Calu3 (cell line): Measurements from ENCODE around the gene COL4A4. TPM values are rescaled to one million over a fixed set of nuclear protein-coding genes. Genes with fewer than 3 reads are reported as not detected.

Experiments
- BruUV-seq: library from RNA; stranded (reverse); fragments of 400-500 nt; replicated peaks from 2 replicates; lab custom pipeline; 2021; lab: Mats Ljungman, UMichigan
- CTCF ChIA-PET: fragments of 300-600 bp; sonication (Branson Sonifier 250); formaldehyde crosslinking; loops from one replicate; lab custom pipeline; 2022; ENCODE audit warnings: antibody characterized with exemption; lab: Charles Lee
- DNase-seq: peaks from one replicate; pipeline ENCODE4 v3.0.0; 2022
- H3K27ac Mint-ChIP-seq: one replicate; pipeline ENCODE4 v1.8.0; 2022; ENCODE audit warnings: mixed read lengths; ENCODE audit not compliant: unreplicated experiment
- H3K27me3 Mint-ChIP-seq: one replicate; pipeline ENCODE4 v1.8.0; 2022; ENCODE audit warnings: mixed read lengths; ENCODE audit not compliant: unreplicated experiment
- H3K36me3 Mint-ChIP-seq: one replicate; pipeline ENCODE4 v1.8.0; 2022; ENCODE audit warnings: mild to moderate bottlenecking, moderate library complexity, mixed read lengths; ENCODE audit not compliant: insufficient read depth, unreplicated experiment
- H3K4me1 Mint-ChIP-seq: one replicate; pipeline ENCODE4 v1.8.0; 2022; ENCODE audit warnings: mild to moderate bottlenecking, low read depth, mixed read lengths; ENCODE audit not compliant: unreplicated experiment
- H3K4me3 Mint-ChIP-seq: one replicate; pipeline ENCODE4 v1.8.0; 2022; ENCODE audit warnings: mild to moderate bottlenecking, low read depth, moderate library complexity, mixed read lengths; ENCODE audit not compliant: unreplicated experiment
- H3K9me3 Mint-ChIP-seq: one replicate; pipeline ENCODE4 v1.8.0; 2022; ENCODE audit warnings: low read depth, mixed read lengths; ENCODE audit not compliant: unreplicated experiment
- intact Hi-C: fragments of 100-400 bp; cut with micrococcal nuclease; formaldehyde crosslinking; loops from one replicate; pipeline ENCODE4 v1.10.0; 2022; ENCODE audit not compliant: unreplicated experiment
- total RNA-seq: library from RNA; stranded (reverse); gene quantifications from 2 replicates; pipeline ENCODE4 v1.2.3, GENCODE V29; 2022
- TF ChIP-seq, protein P1 (sequence below): fragments of 200-600 bp; IDR thresholded peaks from one replicate; pipeline ENCODE4 v1.8.0; 2022; ENCODE audit warnings: antibody characterized with exemption; ENCODE audit not compliant: unreplicated experiment

COL4A4 gene
- total RNA-seq, 1 experiment from 2014 or later = 17.2 TPM

DNA sequence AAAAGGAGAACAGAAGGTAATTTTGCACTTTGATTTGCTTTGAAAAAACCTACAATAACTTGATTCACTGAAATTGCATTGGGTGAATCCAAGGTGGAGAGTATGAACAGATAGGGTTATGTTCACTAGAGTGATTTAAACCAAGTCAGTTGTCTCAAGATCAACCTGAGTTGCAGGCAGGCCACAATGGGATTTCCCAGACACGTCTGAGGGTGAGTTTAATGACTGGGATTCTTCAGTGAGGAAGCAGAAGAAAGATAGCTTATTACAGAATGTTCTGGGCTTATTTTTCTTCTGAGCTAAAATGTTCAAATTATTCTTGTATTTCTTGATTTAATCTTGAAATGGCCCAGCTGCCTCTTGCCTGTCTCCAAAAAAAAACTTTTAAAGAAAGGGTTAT, 20.1 kb downstream of the COL4A4 start:
- Mint-ChIP-seq H3K4me3 (no peak overlapping the region), H3K36me3 (no peaks in the 10 kb centered on the region)
- intact Hi-C loops = no loop called here

DNA sequence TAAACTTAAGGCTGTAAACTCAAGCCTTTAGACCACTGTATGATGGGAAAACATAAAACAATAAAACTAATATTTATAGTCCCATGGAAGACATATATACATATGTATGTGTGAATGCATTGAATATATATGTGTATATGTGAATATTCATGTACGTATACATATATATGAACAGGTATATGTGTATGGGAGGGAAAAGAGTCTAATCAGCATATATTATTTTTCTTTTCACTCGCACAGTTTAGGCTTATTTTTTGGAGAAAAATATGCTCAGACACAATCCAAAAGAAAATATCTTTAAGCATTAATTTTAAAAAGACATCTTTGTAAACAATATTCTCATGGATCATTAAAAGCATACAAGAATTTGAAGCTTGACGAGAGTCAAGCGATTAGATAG, 22.7 kb downstream of the COL4A4 start:
- TF ChIP-seq, protein P1, sequence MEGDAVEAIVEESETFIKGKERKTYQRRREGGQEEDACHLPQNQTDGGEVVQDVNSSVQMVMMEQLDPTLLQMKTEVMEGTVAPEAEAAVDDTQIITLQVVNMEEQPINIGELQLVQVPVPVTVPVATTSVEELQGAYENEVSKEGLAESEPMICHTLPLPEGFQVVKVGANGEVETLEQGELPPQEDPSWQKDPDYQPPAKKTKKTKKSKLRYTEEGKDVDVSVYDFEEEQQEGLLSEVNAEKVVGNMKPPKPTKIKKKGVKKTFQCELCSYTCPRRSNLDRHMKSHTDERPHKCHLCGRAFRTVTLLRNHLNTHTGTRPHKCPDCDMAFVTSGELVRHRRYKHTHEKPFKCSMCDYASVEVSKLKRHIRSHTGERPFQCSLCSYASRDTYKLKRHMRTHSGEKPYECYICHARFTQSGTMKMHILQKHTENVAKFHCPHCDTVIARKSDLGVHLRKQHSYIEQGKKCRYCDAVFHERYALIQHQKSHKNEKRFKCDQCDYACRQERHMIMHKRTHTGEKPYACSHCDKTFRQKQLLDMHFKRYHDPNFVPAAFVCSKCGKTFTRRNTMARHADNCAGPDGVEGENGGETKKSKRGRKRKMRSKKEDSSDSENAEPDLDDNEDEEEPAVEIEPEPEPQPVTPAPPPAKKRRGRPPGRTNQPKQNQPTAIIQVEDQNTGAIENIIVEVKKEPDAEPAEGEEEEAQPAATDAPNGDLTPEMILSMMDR = no peak
- no peaks in the 10 kb centered on the region for H3K36me3 Mint-ChIP-seq
- CTCF ChIA-PET = no interaction called here

More for the DNA sequence above, 20.1 kb downstream of the COL4A4 start:
- no peaks in the 10 kb centered on the region for H3K27me3 Mint-ChIP-seq
- CTCF ChIA-PET = no interaction called here
- no TSS peak for BruUV-seq
- no peak overlapping the region for H3K27ac Mint-ChIP-seq
- no peak for DNase-seq
- TF ChIP-seq, protein P1 = no peak
- H3K4me1 Mint-ChIP-seq = no peaks in the 10 kb centered on the region
- H3K9me3 Mint-ChIP-seq = no peaks in the 10 kb centered on the region

DNA sequence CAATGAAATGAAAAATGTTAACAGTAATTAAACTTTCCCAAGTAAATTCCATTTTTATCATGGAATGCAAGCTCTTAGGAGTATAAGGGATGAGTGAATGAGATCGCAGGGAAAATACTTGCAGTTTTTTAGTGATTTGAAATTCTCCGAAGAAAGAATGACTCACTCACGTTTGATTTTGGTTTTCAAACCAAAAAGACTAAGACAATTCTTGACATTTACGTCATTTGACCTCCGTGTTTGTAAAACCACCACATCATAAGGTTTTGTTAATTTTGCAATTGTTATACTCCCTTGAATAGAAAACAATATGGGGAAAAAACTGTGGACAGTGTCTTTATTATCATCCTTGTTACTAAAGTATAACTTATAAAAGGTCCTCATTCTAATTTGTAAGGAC, 29.4 kb downstream of the COL4A4 start:
- no peaks in the 10 kb centered on the region for H3K36me3 Mint-ChIP-seq
- no peak for DNase-seq
- no peaks in the 10 kb centered on the region for H3K4me1 Mint-ChIP-seq
- intact Hi-C loops = no loop called here
- no peak overlapping the region for H3K27ac Mint-ChIP-seq
- CTCF ChIA-PET = interaction anchor here (2.5 kb wide), 1 partner anchor 104 kb away, joined by 11 read pairs; no protein-coding TSS in a partner anchor
- no peak overlapping the region for H3K4me3 Mint-ChIP-seq
- BruUV-seq = no TSS peak
- H3K9me3 Mint-ChIP-seq = no peaks in the 10 kb centered on the region
- TF ChIP-seq, protein P1 = no peak
- H3K27me3 Mint-ChIP-seq = no peaks in the 10 kb centered on the region

More for the DNA sequence above, 22.7 kb downstream of the COL4A4 start:
- BruUV-seq = no TSS peak
- no peak for DNase-seq
- Mint-ChIP-seq H3K27ac (no peak overlapping the region), H3K4me3 (no peak overlapping the region), H3K9me3 (no peaks in the 10 kb centered on the region), H3K4me1 (no peaks in the 10 kb centered on the region), H3K27me3 (no peaks in the 10 kb centered on the region)
- intact Hi-C loops = no loop called here

DNA sequence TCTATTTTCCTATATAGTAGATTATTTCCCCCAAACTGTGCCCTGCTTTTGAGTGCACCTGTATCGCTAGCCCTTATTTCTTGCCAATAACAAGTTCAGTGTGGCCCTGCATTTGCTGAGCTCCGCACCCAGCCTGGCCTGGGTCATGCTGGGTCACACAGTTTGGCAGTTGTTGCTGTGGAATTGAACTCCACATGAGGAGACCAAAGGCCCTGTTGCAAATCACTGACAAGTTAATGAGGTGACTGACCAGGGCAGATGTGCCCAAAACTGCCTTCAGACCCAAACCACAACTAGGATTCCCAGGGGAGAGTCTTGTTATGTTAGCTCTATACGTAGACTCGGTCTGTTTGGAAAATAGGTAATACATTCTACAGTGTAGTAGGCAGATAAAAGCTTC, 31.0 kb downstream of the COL4A4 start:
- intact Hi-C loops = no loop called here
- Mint-ChIP-seq H3K27me3 (no peaks in the 10 kb centered on the region), H3K4me3 (no peak overlapping the region), H3K9me3 (no peaks in the 10 kb centered on the region), H3K36me3 (no peaks in the 10 kb centered on the region), H3K4me1 (no peaks in the 10 kb centered on the region), H3K27ac (no peak overlapping the region)
- CTCF ChIA-PET = interaction anchor here (2.5 kb wide), 1 partner anchor 105 kb away, joined by 11 read pairs; no protein-coding TSS in a partner anchor
- BruUV-seq = no TSS peak
- TF ChIP-seq, protein P1 = no peak
- DNase-seq = no peak
